Measurements from ENCODE around the gene LENEP. TPM values are rescaled to one million over a fixed set of nuclear protein-coding genes. Genes with fewer than 3 reads are reported as not detected.
A peak's percentile ranks its signal among the peaks of the same experiment; 100 is the strongest.

LENEP gene
- total RNA-seq, 1 experiment from 2014 or later: 0.42 TPM

DNA sequence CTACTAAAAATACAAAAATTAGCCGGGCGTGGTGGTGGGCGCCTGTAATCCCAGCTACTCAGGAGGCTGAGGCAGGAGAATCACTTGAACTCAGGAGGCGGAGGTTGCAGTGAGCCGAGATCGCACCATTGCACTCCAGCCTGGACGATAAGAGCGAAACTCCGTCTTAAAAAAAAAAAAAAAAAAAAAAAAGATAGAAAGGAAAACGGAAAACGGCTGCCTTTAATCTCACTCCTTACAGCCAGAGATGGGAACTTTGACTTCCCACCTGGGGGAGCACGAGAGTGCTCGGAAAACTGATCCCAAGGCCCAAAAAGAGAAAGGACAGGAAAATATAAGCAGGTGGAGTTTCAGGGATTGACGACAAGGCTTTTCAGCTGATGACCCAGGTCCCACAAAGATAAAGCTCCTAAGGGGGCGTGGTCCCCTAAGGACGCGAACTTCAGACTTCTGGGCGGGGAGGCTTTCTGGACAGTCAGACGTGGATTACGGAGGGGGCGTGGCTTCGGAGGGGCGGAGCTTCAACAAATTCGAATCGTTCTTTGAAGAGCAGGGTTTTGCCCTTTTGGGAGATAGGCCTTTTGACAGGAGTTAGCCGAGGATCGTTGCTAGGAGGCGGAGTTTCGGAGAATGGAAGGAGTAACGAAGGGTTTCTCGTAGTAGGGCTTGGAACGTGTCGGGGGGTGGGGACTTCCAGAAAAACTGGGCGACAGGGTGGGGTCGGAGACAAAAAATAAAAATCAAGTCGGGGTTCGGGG lies 19.9 kb upstream of the LENEP start:
- Histone ChIP-seq H3K36me3 (ENCODE audit: control insufficient read depth in 1 of 2, insufficient read depth in 2 of 2, low read length in 2 of 2) (peaks cover 3 to 22% of the 10 kb centered on the region in 2 experiments; a peak in 3 of 4 replicates), H3K9me3 (ENCODE audit: control insufficient read depth in 1 of 2, insufficient read depth in 1 of 2, low read depth in 1 of 2, low read length in 2 of 2) (no peaks in the 10 kb centered on the region), H3K9me2 (ENCODE audit: insufficient read depth) (no peaks in the 10 kb centered on the region), H4K20me1 (ENCODE audit: insufficient read depth) (no peaks in the 10 kb centered on the region), H3K4me1 (ENCODE audit: control insufficient read depth in 1 of 2, insufficient read depth in 2 of 2, low read length in 2 of 2) (peaks cover 40 to 66% of the 10 kb centered on the region in 2 experiments), H3K4me2 (ENCODE audit: low read length) (peak overlapping the region; percentile 90), H3K27me3 (ENCODE audit: insufficient read depth, low read length) (no peaks in the 10 kb centered on the region), H3K27ac (ENCODE audit: low read depth, low read length) (peak overlapping the region; percentile 86), H3K4me3 (replicated peaks in 1 of 2; ENCODE audit: low read depth in 1 of 2, low read length in 2 of 2) (peak overlapping the region; percentile 61 to 70), H2AFZ (ENCODE audit: low read depth, low read length, poor library complexity, severe bottlenecking) (no peak overlapping the region), H3K79me2 (ENCODE audit: insufficient read depth, low read length) (peaks cover 88% of the 10 kb centered on the region), H3K9ac (ENCODE audit: low read length) (peak overlapping the region; percentile 86)
- POLR2A ChIA-PET: interaction anchor here (0.5 to 5.4 kb wide), 19 partner anchors 9 to 1526 kb away, joined by 3 to 46 read pairs (median 5); partner anchors contain the start of genes FLAD1, KRTCAP2, LENEP and PBXIP1
- intact Hi-C loops (cut with micrococcal nuclease): loop anchor here (1.0 to 5.0 kb wide), 5 partner anchors 28 to 164 kb away; partner anchors contain the start of genes EFNA4 and SLC50A1
- peak; percentile 33 for ATAC-seq
- CTCF ChIA-PET: interaction anchor here (0.7 to 2.6 kb wide), 9 partner anchors 9 to 278 kb away, joined by 3 to 14 read pairs (median 3); partner anchors contain the start of genes ADAM15, FLAD1, KRTCAP2 and PBXIP1
- no TSS peak for BruUV-seq (replicated peaks)
- TF ChIP-seq POLR2A (IDR thresholded peaks at IDR 0.05; ENCODE audit: borderline replicate concordance, extremely low read depth, insufficient read depth, insufficient read length): no peak
- peak; percentile 87 for TF ChIP-seq POLR2AphosphoS5 (IDR thresholded peaks at IDR 0.05; ENCODE audit: low read depth, low read length)
- TF ChIP-seq YY1 (IDR thresholded peaks at IDR 0.05; ENCODE audit: extremely low read depth, insufficient replicate concordance, low read depth, low read length): peak; percentile 20
- peak; percentile 97 for DNase-seq (ENCODE audit: low read depth, low spot score)
- RAD21 ChIA-PET (ENCODE audit: low non-redundant PET in 1 of 2, low total read pairs in 2 of 2, uncharacterized antibody in 2 of 2, unreplicated experiment in 2 of 2): interaction anchor here (0.8 kb wide), 2 partner anchors 11 to 26 kb away, joined by 3 to 4 read pairs; no protein-coding TSS in a partner anchor

GRCh38 chr1:154974102-154974807 lies 19.1 kb upstream of the LENEP start, which contains the start of gene CKS1B:
CKS1B (plus strand) TSS chr1:154974681; CDS start chr1:154974746, 65 bp downstream.
- TF ChIP-seq EZH2phosphoT487 (IDR thresholded peaks at IDR 0.05; ENCODE audit: borderline replicate concordance): no peak
- TF ChIP-seq ELF1 (IDR thresholded peaks at IDR 0.05; ENCODE audit: borderline replicate concordance, low read depth): no peak
- peak; percentile 98 for TF ChIP-seq TCF7L2 (IDR thresholded peaks at IDR 0.05; ENCODE audit: borderline replicate concordance, extremely low read depth, insufficient read depth, insufficient read length)
- TF ChIP-seq, protein P1, sequence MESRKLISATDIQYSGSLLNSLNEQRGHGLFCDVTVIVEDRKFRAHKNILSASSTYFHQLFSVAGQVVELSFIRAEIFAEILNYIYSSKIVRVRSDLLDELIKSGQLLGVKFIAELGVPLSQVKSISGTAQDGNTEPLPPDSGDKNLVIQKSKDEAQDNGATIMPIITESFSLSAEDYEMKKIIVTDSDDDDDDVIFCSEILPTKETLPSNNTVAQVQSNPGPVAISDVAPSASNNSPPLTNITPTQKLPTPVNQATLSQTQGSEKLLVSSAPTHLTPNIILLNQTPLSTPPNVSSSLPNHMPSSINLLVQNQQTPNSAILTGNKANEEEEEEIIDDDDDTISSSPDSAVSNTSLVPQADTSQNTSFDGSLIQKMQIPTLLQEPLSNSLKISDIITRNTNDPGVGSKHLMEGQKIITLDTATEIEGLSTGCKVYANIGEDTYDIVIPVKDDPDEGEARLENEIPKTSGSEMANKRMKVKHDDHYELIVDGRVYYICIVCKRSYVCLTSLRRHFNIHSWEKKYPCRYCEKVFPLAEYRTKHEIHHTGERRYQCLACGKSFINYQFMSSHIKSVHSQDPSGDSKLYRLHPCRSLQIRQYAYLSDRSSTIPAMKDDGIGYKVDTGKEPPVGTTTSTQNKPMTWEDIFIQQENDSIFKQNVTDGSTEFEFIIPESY (IDR thresholded peaks at IDR 0.05; ENCODE audit: extremely low read depth, insufficient replicate concordance, low read length): peak; percentile 61
- BruUV-seq (replicated peaks): no TSS peak
- H2AFZ ChIP-seq (ENCODE audit: low read depth, low read length, poor library complexity, severe bottlenecking): no peak within 1 kb of the TSS

More at GRCh38 chr1:154974102-154974807, 19.1 kb upstream of the LENEP start, which contains the start of gene CKS1B:
- H3K27me3 ChIP-seq (ENCODE audit: insufficient read depth, low read length): no peaks in the 10 kb centered on the region
- intact Hi-C loops (cut with micrococcal nuclease): loop anchor here (1.0 to 5.0 kb wide), 4 partner anchors 27 to 163 kb away; partner anchors contain the start of genes EFNA4 and SLC50A1
- no peaks in the 10 kb centered on the region for H3K9me3 ChIP-seq (ENCODE audit: control insufficient read depth in 1 of 2, insufficient read depth in 1 of 2, low read depth in 1 of 2, low read length in 2 of 2)
- ChIA-PET POLR2A (interaction anchor here (0.5 to 5.4 kb wide), 20 partner anchors 9 to 1525 kb away, joined by 3 to 46 read pairs (median 5); partner anchors contain the start of genes FLAD1, KRTCAP2, LENEP and PBXIP1), RAD21 (ENCODE audit: low non-redundant PET in 1 of 2, low total read pairs in 2 of 2, uncharacterized antibody in 2 of 2, unreplicated experiment in 2 of 2) (interaction anchor here (0.8 kb wide), 2 partner anchors 10 to 25 kb away, joined by 3 to 4 read pairs; no protein-coding TSS in a partner anchor), CTCF (interaction anchor here (0.7 to 2.6 kb wide), 9 partner anchors 8 to 277 kb away, joined by 3 to 14 read pairs (median 3); partner anchors contain the start of genes ADAM15, FLAD1, KRTCAP2 and PBXIP1)
- peaks cover 40 to 64% of the 10 kb centered on the region in 2 experiments for H3K4me1 ChIP-seq (ENCODE audit: control insufficient read depth in 1 of 2, insufficient read depth in 2 of 2, low read length in 2 of 2)
- H3K36me3 ChIP-seq (ENCODE audit: control insufficient read depth in 1 of 2, insufficient read depth in 2 of 2, low read length in 2 of 2): peaks cover 5 to 23% of the 10 kb centered on the region in 2 experiments
- DNase-seq (ENCODE audit: low read depth, low spot score) (peak; percentile 100), ATAC-seq (peak; percentile 78)
- H3K4me2 ChIP-seq (ENCODE audit: low read length): peak within 1 kb of the TSS; percentile 90
- H3K4me3 ChIP-seq (replicated peaks in 1 of 2; ENCODE audit: low read depth in 1 of 2, low read length in 2 of 2): peak within 1 kb of the TSS; percentile 61 to 70
- H3K9ac ChIP-seq (ENCODE audit: low read length): peak within 1 kb of the TSS; percentile 86
- H3K79me2 ChIP-seq (ENCODE audit: insufficient read depth, low read length): peaks cover 85% of the 10 kb centered on the region
- H3K27ac ChIP-seq (ENCODE audit: low read depth, low read length): peak within 1 kb of the TSS; percentile 86
- H3K9me2 ChIP-seq (ENCODE audit: insufficient read depth): no peaks in the 10 kb centered on the region
- no peaks in the 10 kb centered on the region for H4K20me1 ChIP-seq (ENCODE audit: insufficient read depth)

Measured in HCT116 (cell line).